Measurements from ENCODE around the gene TM6SF1.
"Not testable (repeated sequence)": the region's sequence is repeated elsewhere in the genome, so short reads cannot be mapped to it uniquely, and the experiment has no call there.

The TM6SF1 gene

DNA sequence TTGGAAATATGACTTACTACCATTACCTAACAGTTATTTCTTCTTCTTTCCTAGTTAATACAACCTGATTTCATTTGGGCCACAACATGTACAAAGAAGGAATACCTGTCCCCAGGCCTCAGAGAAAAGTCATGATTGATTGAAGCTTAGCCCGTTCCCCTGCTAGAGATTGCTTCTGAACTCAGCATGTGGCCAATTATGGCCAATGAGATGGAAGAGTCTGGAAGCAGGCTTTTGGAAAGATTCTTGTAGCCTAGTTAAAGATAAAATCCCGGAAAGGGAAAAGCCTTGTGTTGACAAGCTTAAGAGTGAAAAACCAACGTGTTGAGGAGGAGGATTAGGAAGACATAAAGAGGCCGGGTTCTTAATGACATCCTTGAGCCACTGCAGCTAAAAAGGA, 17.0 kb upstream of the TM6SF1 start:
- DNase-seq, result no peak

DNA sequence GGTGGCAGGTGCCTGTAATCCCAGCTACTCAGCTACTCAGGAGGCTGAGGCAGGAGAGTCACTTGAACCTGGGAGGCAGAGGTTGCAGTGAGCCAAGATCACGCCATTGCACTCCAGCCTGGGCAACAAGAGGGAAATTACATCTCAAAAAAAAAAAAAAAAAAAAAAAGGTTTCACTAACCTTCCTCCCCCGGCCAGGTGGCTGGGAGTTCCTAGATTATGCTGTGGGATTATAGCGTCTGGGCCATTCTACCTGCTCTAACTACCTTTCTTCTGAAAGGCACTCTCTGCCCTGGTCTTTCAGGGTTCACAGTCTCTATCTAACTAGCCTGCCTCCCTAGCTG, 15.5 kb upstream of the TM6SF1 start:
- not testable (repeated sequence) for DNase-seq

DNA sequence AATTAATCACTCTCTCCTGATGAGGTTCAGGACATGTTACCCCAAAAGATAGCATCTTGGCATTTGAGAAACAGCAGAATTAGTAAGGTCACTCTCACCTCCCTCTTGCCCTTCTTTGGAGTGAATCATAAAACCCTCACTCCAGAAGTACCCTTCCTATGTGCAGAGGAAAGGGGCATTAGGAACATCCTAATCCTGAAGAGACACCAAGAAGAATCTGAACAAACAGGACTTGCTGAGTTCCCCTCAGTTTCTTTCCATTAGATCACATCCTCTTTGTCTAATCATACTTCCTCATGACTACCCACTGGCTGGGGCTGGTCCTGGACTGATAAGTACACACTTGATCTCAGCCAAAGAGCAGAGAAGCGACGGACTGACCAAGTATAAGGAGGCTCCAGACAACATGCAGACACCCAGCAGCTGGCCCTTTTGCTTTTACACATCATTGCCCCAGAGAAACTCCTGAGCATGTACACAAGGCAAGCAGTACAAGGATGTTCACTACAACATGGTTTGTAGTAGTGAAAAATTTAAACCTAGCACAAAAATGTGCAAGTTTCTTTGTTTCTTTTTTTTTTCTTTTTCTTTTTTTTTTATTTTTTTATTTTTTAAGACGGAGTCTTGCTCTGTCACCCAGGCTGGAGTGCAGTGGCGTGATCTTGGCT, 15.0 kb upstream of the TM6SF1 start:
- DNase-seq, result no peak

DNA sequence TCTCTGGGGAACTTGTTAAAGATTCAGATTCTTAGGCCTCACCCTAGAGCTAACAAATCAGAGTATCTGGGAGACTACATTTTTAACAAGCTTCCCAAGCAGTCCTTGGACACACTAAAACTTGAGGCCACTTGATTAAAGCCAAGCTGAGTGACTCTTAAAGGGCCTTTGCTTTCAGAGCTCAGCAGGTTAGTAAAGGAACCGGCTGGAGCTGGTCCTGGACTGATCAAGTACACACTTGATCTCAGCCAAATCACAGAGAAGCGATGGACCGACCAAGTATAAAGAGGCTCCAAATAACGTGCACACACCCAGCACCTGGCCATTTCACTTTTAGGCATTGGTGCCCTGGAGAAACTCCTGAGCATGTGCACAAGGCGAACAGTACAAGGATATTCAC, 12.9 kb upstream of the TM6SF1 start:
- no peak for DNase-seq

DNA sequence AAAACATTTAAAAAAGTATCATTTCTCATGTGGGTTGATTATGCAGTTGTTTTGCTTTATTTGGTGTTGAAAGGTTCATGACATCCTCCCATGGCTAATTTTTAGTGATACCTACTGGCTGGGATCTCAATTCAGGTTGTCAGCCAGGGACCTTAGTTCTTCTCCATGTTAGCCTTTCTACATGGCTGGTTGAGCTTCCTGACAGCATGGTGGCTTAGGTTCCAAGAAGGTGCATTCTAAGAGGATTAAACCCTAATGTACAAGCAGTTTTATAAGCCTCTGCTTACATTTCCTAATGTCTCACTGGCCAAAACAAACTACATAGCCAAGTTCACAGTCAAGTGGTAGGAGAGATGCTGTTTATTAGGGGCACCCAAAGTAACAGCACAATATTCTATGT, 9.4 kb upstream of the TM6SF1 start:
- DNase-seq, result no peak

DNA sequence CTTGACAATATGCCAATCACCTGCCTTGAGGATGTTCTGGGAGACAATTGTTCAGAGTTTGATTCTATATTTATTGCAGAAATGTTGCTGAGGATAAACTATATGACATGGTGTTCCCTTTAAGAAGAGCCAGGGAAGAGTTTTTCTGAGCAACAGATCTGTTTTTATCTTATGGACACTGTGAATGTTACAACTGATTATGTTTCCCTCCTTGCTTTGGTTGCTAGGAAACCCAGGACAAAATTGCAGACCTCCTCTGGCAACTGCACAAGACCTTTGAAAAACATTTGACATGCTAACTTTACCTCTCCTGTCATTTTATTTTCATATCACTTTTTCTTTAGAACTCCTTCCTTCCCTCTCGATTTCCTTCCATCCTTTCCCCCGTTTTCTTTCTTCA, 8.2 kb upstream of the TM6SF1 start:
- no peak for DNase-seq

DNA sequence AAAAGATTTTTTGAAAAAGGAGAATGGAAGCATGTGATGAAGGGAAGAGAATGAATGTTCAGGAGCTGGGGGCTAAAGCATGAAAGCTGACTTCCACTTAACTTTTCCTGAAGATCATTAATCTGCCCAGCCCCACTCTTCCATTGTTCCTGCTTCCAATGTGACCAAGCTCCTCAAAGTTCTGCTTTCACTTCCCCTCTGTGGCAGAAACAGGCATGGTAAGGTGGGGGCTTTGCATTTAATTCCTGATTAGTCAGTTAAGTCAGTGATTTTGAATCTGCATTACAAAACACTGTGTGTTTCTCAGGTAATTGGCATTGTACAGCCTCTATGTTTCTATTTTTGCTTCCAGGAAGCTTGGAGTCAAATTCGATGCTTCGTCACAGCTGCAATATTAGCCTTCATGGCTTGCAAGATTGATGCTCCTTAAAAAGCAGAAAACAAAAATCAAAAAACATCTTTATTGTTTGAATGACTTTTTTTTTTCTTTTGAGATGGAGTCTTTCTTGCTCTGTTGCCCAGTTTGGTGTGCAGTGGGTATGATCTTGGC, 7.3 kb upstream of the TM6SF1 start:
- no peak for DNase-seq

DNA sequence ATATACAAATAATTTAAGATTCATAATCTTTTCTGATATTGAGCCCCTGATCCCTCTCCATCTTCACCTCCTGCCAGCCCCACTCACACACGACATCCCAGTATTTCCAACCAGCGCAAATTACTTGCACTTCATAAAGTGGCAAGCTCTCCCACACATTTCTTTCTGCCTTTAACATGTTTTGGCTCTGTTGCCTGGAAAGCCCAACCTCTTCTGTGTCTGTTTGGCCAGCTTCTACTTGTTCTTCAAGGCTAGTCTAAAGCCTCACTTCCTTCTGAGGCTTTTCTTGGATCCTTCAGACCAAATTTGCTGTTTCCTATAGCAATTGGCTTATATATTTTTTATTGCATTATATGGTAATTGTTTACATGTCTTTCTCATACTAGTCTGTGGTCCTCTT, 5.1 kb upstream of the TM6SF1 start:
- no peak for DNase-seq

DNA sequence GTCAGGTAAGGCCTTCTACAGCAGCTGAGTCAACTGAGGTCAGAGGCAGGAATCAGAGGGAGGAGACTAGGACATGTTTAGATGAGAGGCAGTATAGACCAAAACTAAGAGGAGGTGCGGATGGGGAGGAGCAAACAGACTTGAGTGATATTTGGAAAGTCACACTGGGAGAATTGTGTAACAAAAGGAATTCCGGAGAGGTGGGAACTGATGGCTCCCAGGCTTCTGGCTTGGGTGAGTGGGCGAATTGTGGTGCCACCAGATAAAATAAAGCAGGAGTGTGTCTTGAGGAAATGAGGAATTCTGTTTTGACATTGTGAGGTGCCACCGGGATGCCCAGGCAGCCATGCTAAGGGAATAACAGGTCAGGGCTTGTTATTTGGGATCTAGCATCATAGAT, 3.3 kb upstream of the TM6SF1 start:
- no peak for DNase-seq

DNA sequence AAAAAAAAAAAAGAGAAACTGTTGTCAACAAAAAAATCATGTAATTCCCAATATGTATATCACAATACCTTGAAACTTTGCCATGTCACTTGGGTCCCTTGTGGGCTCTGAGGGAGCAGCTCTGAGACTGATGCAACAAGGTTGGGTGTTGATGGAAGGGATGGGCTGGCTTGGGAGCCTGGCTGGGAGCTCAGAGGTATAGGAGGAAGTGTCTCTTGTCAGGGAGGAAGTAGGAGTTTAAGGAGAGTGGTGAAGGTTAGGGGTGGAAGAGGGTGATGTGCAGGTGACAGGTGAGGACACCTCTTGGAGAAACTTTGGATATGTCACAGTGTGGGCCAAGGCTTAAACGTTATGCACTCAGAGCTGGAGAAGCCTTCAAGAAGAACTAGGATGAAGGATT, 2.0 kb upstream of the TM6SF1 start:
- DNase-seq, result no peak

DNA sequence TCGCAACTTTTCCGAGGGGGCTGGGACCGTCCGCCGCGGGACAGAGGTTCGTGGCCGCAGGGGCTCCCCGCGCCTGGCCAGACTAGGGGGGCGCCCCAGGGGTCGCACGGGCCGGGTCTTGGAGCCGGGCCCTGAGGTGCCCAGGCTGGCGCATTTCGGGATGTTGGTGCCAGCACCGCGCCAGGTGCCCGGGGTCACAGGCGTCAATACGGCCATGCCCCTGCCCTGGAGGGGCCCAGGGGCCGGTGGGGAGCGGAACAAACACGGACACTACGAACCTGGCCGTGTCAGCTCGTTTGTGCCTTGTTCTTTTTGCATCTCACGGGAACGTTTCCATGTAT, 366 bp downstream of the TM6SF1 start:
- DNase-seq, result no peak

DNA sequence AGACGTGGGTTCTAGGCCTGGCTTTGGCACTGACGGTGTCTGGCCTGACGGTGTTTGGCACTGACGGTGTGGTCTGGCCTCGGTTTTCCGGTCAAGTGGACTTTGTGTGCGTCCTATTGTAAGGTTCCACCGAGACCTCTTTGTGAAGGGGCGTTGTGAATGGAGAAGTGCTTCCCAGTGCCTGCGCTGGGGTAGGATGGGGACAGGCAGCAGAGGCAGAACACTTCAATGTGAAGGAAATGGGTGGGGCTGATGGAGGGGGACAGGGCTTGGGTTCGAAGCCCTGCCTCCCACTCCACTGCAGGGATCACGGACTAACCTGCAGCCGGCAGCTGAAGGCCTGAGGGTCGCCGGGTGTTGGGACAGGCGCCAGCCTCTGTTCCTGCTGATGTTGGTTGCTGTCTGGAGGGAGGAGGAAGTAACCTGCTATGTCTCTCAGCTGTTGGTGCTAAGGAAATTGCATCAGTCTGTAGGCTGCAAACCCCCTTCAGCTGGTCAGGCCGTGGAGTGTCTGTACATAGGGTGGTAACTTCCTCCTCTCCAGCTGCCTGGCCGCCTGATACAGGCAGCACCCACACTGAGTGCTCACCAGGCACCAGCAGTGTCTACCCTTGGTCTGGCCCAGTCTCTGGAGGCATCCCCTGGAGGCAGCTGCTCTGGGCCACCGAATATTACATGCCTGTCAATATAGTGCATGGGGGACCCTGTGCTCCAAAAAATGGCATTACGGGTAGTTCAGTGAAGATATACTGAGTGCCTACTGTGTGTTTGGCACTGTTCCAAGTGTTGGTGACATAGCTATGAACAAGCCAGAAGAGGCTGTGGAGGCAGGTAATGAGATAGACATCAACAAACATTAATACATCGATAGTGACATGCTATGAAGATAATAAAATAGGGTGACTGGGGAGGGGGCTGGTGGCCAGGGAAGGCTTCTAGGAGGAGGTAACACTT, 1.1 kb downstream of the TM6SF1 start:
- no peak for DNase-seq

DNA sequence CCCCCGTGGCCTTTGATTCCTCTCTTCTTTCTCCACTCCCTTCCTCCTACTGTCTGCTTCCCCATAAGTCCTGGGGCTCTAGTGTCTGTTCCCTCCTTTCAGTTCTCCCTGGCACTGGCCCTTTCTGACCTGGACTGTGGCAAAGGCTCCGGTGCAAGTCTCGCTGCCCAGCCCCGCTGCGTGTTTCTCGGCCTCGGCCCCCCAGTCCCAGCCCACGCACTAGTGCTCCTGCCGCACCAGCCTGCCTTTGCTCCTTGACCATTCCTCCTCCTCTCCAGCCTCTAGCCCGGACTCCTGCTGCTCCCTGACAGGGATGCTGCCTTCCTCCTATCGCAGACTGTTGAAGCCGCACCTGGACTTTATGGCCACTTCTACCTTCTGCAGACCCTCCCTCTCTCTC, 2.1 kb downstream of the TM6SF1 start:
- DNase-seq, result no peak

DNA sequence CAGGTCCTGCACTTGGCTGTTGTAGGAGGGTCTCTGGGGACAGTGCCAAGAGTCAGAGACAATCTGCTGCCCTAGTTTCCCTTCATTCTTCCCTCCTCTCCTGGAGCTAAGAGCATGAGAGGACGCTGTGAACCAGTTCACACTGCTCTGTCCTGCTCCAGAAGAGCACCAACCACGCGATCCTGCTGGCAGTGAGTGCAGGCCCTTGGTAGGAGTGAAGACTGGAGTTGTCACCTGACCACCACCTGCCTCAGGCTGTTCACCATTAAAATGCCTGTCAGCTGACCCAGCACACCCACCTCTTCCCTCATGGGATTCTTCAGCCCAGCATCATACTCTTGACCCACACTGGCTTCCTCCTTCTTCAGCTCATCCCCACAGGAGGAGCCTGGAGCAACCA, 2.9 kb downstream of the TM6SF1 start:
- DNase-seq, result no peak

DNA sequence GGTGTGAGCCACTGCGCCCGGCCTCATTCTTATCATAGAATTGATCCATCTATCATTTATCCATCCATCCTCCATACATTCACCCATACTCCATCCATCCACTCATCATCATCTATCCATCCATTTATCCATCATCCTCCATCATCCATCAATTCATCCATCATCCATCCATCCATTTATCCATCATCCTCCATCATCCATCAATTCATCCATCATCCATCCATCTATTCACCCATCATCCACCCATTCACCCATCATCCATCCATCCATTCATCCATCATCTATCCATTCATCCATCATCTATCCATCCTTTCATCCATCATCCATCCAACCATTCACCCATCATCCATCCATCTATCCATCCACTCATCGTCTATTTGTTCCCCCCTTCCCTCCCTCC, 3.7 kb downstream of the TM6SF1 start:
- DNase-seq, result no peak

DNA sequence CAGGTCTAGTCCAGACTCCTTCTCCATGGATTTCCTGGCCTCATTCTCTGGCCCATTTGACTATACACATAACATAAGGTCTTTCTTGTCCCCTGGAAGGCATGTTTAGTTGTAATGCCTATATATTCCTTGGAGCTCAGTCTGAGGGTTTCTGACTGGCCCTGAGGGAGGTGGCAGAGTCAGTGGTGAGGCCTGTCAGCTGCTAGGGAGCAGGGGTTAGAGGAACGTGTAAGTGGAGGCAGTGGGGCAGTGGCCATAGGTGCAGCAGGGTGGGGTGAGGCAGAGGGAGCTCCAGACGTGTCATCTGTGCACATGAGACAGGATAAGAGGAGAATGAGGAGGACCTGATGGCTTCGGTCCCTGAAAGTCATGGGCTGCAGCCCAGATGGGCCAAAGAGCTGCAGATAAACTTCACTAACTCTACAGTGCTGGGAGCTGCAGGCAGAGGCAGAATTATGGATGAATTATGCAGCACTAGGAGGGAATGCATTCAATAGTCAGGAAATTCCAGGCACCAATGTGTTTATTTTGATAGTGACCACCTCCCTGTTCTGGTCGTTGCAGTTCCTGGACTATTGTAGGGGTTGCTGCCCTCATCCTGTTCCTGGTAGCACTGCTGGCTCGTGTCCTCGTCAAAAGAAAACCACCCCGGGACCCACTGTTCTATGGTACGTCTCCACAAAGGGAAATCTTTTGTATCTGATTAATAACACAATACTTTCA, 4.9 kb downstream of the TM6SF1 start:
- DNase-seq, result no peak

DNA sequence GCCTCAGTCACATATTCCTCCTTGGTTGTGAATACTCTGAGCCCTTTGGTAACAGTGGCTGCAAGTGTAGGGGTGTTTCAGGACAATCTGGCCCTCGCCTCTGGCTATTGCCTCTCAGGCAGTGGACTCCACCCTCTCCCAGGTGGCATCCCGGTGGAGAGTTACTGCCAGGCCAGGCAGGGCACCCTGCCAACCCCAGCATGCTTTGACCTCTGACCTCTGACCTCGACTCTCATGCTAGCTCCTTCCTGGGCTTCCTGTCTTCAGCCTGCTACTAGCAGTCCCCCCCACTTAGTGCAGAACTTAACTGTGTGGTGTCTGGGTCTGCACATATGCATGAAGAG, 5.5 kb downstream of the TM6SF1 start:
- no peak for DNase-seq

DNA sequence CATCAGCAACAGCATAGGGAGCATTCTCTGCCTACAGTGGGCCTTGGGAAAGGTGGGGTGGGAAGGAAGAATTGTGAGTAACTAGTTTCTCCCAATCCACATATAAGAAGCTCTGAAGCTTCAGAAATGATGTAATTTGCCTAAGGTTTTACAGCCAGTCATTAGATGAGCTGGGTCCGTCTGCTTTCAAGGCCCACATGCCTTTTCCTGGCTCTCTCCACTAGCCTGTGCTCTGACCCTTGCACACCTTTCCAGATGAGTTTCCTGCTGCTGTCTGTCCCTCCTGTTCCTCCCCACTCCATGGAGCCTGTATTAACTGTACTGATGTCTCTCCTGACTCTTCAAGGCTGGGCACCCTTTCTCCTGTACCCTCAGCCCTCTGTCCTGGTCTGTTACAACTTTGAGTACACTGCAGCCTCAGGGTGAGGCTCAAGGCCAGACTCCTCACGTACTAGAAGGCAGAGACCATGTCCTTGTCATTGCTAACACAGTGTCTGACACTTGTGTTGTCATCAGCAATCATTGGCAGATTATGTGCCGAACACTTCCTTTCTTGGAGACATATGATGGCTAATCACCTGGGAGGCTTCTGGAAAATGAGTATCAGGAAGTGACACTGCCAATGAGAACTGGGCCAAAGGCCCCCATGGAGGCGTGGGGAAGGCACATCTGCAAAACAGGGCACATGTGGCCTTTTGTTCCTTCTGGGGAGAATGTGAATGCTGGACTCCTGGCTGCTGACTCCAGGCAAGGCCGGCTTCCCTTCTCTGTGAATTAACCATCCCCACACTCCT, 6.6 kb downstream of the TM6SF1 start:
- no peak for DNase-seq

DNA sequence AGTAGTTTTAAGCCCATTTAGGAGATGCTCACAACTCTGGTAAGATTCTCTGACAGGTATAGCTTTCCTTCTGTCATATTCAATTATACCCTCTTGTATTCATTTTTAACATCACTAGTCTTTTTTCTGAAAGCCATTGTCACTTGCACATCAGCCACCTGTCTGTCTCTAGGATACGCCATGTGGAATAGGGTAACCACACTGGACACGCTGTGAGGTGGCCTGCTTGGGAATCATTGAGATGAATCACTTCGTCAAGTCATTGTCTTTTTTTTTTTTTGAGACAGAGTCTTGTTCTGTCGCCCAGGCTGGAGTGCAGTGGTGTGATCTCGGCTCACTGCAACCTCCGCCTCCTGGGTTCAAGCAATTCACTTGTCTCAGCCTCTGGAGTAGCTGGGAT, 7.4 kb downstream of the TM6SF1 start:
- DNase-seq, result no peak

DNA sequence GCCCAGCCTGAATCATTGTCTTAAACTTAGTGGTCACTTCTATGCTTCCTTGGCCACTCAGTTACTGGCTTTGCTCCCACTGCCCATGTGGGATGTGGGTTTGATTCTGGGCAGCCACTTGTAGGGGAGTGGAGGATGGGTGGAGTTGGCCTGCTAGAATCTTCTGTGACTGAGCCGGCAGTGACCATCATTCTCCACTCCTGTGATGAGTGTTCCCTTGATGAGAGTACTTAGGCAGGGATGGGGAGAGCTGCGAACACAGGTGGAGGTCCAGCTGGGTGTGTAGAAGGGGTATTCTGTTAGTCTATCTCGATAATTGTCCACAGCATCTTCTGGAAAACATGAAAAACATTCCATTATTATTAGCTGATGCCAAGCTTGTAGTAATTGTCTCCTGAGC, 8.0 kb downstream of the TM6SF1 start:
- DNase-seq, result no peak

DNA sequence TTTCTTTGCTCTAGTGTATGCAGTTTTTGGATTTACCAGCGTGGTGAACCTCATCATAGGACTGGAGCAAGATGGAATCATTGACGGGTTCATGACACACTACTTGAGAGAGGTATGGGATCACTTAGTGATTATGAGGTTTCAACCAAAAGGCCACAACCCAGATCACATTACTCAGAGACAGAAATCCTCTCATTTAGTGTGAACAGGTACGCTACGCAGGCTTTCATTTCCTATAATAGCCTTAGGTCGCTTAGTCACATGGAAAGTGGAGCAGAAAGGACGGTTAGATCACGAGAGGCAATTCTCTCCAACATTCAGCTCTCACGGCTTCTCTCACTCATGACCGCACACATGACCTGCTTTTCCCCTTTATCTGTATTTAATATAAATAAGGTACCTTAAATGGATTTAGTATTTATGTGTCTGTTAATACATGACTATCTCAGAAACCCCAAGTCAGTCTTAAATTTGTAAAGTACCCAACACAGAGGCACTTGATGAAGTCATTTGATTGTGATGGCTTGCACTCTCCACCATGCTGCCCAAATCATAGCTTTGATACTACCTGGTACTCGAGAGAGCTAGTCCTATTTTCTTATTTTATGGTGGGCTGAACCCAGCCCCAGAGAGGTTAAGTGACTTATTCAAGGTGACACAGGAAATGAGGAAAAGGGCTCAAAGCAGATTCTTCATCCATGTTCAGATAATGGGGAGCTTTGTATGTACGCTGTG, 8.6 kb downstream of the TM6SF1 start:
- no peak for DNase-seq

DNA sequence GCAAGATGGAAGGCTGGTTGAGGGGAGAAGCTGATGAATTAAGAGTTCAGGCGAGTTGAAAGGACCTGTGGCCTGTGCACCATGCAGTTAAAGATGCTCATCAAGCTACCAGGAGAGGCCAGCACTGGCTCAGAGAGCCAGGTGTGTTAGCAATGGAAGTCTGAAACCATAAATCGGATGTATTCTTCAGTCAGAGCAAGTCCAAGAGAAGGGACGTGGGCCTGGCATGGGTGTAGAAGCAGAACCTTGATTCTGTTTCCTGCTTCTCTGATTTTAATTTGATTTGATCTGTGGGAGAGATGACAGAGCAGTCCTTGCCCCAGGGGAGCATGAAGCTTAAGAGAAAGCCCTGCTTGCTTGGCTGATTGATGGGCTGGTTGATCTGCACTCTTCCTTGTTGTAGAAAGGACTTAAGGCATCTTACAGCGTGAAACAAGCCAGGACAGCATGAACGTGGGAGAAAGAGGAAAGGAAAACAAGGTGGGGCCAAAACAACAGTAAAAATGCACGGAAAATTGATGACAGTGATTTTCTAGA, 10.9 kb downstream of the TM6SF1 start:
- DNase-seq, result no peak
